HepG2 (cell line): Measurements from ENCODE around the gene CENPP. TPM values are rescaled to one million over a fixed set of nuclear protein-coding genes. Genes with fewer than 3 reads are reported as not detected.

Source experiments
- ATAC-seq: fragments of 200-7000 bp; cut with Tn5 transposase; 3 replicates; pipeline ENCODE4 v1.9.1; 2020; ENCODE audit warnings: mild to moderate bottlenecking, moderate library complexity
- BruUV-seq: library from RNA; stranded (reverse); fragments of 400-500 nt; replicated peaks from 2 replicates; lab custom pipeline; 2021; lab: Mats Ljungman, UMichigan
- CTCF ChIA-PET: fragments of 300-600 bp; formaldehyde crosslinking; extraction: SDS; loops from one replicate; lab custom pipeline; 2021; ENCODE audit warnings: low total read pairs, inconsistent platforms, low intra/inter-chr PET ratio; lab: Yijun Ruan, JAX
- POLR2A ChIA-PET: fragments of 350-600 bp; sonication (Branson Sonifier 250); formaldehyde crosslinking; loops from one replicate; lab custom pipeline; 2020; ENCODE audit warnings: antibody characterized with exemption, inconsistent platforms; lab: Yijun Ruan, JAX
- DNase-seq: peaks from one replicate; pipeline ENCODE4 v3.0.0-alpha.2; 2015; ENCODE audit warnings: low spot score
- FAIRE-seq: peaks from 3 replicates; lab custom pipeline; 2011; peaks lifted over from hg19 to GRCh38; lab: Jason Lieb, UNC
- H2AFZ ChIP-seq: one replicate; pipeline ENCODE4 v1.6.1; 2011; ENCODE audit warnings: low read length, inconsistent platforms
- H3K27ac ChIP-seq: fragments of 300-600 bp; 3 replicates; pipeline ENCODE4 v1.8.0; 2011; ENCODE audit warnings: mixed run types, mild to moderate bottlenecking, mixed read lengths, low read length, inconsistent platforms; ENCODE audit not compliant: insufficient read depth; ENCODE audit errors: extremely low read length
- H3K27me3 ChIP-seq, 2 experiments: fragments of 200-600 bp in 1 of 2; 2 replicates in 1 of 2; 3 replicates in 1 of 2; pipeline versions ENCODE4 v1.6.0 to v1.8.0; 2011; ENCODE audit warnings: low read length in 2 of 2, mild to moderate bottlenecking in 2 of 2, moderate library complexity in 2 of 2, inconsistent platforms in 1 of 2; ENCODE audit not compliant: insufficient read depth in 2 of 2, control insufficient read depth in 1 of 2
- H3K36me3 ChIP-seq, 2 experiments: fragments of 200-600 bp in 1 of 2; replicated peaks in 1 of 2; 2 replicates in 1 of 2; 3 replicates in 1 of 2; pipeline versions ENCODE4 v1.5.1 to v1.8.0; 2011; ENCODE audit warnings: low read length in 2 of 2, inconsistent platforms in 1 of 2; ENCODE audit not compliant: insufficient read depth in 2 of 2, control insufficient read depth in 1 of 2
- H3K4me1 ChIP-seq: 2 replicates; pipeline ENCODE4 v1.5.1; 2012; ENCODE audit warnings: low read length, inconsistent platforms; ENCODE audit not compliant: insufficient read depth
- H3K4me2 ChIP-seq: 2 replicates; pipeline ENCODE4 v1.6.0; 2011; ENCODE audit warnings: low read depth, low read length, inconsistent platforms
- H3K4me3 ChIP-seq, 3 experiments: fragments of 200-600 bp in 1 of 3; sonication (generic), shearing (Covaris generic) in 1 of 3; replicated peaks in 1 of 3; 2 replicates each; pipeline ENCODE4 v1.5.1; 2011 to 2016; ENCODE audit warnings: low read length in 3 of 3, inconsistent platforms in 2 of 3, low read depth in 2 of 3, mild to moderate bottlenecking in 2 of 3, control low read depth in 1 of 3, mixed read lengths in 1 of 3; ENCODE audit not compliant: insufficient read depth in 1 of 3
- H3K79me2 ChIP-seq: one replicate; pipeline ENCODE4 v1.6.1; 2011; ENCODE audit warnings: low read length, inconsistent platforms; ENCODE audit not compliant: insufficient read depth
- H3K9ac ChIP-seq: 2 replicates; pipeline ENCODE4 v1.6.0; 2011; ENCODE audit warnings: mild to moderate bottlenecking, low read depth, low read length, inconsistent platforms; ENCODE audit not compliant: insufficient read depth
- H3K9me3 ChIP-seq: 2 replicates; pipeline ENCODE4 v1.5.1; 2012; ENCODE audit warnings: mild to moderate bottlenecking, low read length
- H4K20me1 ChIP-seq: 2 replicates; pipeline ENCODE4 v1.6.0; 2011; ENCODE audit warnings: inconsistent platforms, mild to moderate bottlenecking, low read length, moderate library complexity; ENCODE audit not compliant: insufficient read depth
- CEBPZ ChIP-seq: IDR thresholded peaks from 2 replicates; pipeline ENCODE4 v1.6.1; 2012; ENCODE audit warnings: low read length, improper control_type of control experiment
- HHEX ChIP-seq: IDR thresholded peaks from 2 replicates; pipeline ENCODE4 v1.6.1; 2016; ENCODE audit warnings: control low read depth
- NR2F1 ChIP-seq, 2 experiments: fragments of 450-650 bp in 1 of 2; formaldehyde crosslinking in 1 of 2; IDR thresholded peaks; 2 replicates each; pipeline versions ENCODE4 v1.5.0 to v1.6.1; 2016 to 2020; ENCODE audit warnings: mild to moderate bottlenecking in 1 of 2, missing compliant biosample characterization in 1 of 2, missing genetic modification reagents in 1 of 2, moderate library complexity in 1 of 2
- ZNF335 ChIP-seq: sonication (generic); formaldehyde crosslinking; IDR thresholded peaks from 2 replicates; pipeline ENCODE4 v1.4.0; 2020; ENCODE audit warnings: missing genetic modification reagents
- ZNF574 ChIP-seq: sonication (generic); formaldehyde crosslinking; IDR thresholded peaks from 2 replicates; pipeline ENCODE4 v1.4.0; 2020; ENCODE audit warnings: missing genetic modification reagents
- ZSCAN21 ChIP-seq: sonication (generic); formaldehyde crosslinking; IDR thresholded peaks from 2 replicates; pipeline ENCODE4 v1.8.0; 2022; ENCODE audit warnings: mild to moderate bottlenecking, missing genetic modification reagents, moderate library complexity, borderline replicate concordance
- WGBS: methylation state at CpG from one replicate; pipeline ENCODE4 v1.1.6; 2017; ENCODE audit warnings: low lambda C conversion rate; 5-methylcytosine and 5-hydroxymethylcytosine counted together
- in situ Hi-C: cut with HindIII; loops from 2 replicates; pipeline ENCODE4 v1.10.0; 2017; ENCODE audit warnings: low pct_unique_long_range_greater_than_20kb; ENCODE audit not compliant: extremely low pct_ligation_motif_present
- intact Hi-C: fragments of 100-400 bp; cut with micrococcal nuclease; formaldehyde crosslinking; loops from one replicate; pipeline ENCODE4 v1.10.0; 2022; ENCODE audit not compliant: unreplicated experiment
- polyA plus RNA-seq, 8 experiments: library from polyadenylated mRNA; depleted of rRNA in 3 of 8; stranded (reverse) in 7 of 8; unstranded in 1 of 8; fragments of >200 nt; fragmentation: Illumina TruSeq in 4 of 8; extraction: Trizol in 4 of 8; gene quantifications; 2 replicates each; pipeline versions ENCODE4 v1.2.1 to v1.2.3, GENCODE V29; 2011 to 2016; ENCODE audit warnings: low read depth in 4 of 8, missing spikeins in 1 of 8, mixed read lengths in 1 of 8; ENCODE audit not compliant: insufficient read depth in 1 of 8
- total RNA-seq, 5 experiments: library from RNA; depleted of rRNA; stranded (reverse); fragments of >200 nt; fragmentation: Illumina TruSeq; extraction: Trizol; gene quantifications; 2 replicates each; pipeline ENCODE4 v1.2.3, GENCODE V29; 2016; ENCODE audit warnings: low read depth in 1 of 5
- TF ChIP-seq, protein P1 (sequence below), 2 experiments: sonication (generic) in 1 of 2; formaldehyde crosslinking in 1 of 2; IDR thresholded peaks; 2 replicates each; pipeline versions ENCODE4 v1.4.0 to v1.6.1; 2018 to 2020; ENCODE audit warnings: missing genetic modification reagents in 2 of 2, borderline replicate concordance in 1 of 2, low read depth in 1 of 2, mild to moderate bottlenecking in 1 of 2, missing biosample characterization in 1 of 2
- TF ChIP-seq, protein P2 (sequence below): sonication (generic); formaldehyde crosslinking; IDR thresholded peaks from 2 replicates; pipeline ENCODE4 v1.4.0; 2020; ENCODE audit warnings: low read depth, mild to moderate bottlenecking, missing genetic modification reagents

CENPP gene
- total and polyA plus RNA-seq, 2 of the 13 experiments (the other 11 are each of a cell fraction or from before 2014, with no cell fraction given) = 2.0 to 11.4 TPM

- Histone ChIP-seq H3K9ac (no peak overlapping the region), H2AFZ (no peak overlapping the region), H3K79me2 (no peaks in the 10 kb centered on the region), H3K27ac (no peak overlapping the region), H3K4me2 (no peak overlapping the region), H3K27me3 (no peaks in the 10 kb centered on the region), H3K36me3 (no peaks in the 10 kb centered on the region), H4K20me1 (no peaks in the 10 kb centered on the region), H3K9me3 (no peaks in the 10 kb centered on the region), H3K4me1 (peaks cover 13% of the 10 kb centered on the region), H3K4me3 (no peak overlapping the region)
- FAIRE-seq (no peak), ATAC-seq (no peak), DNase-seq (no peak)
- intact Hi-C loops = no loop called here
- WGBS = 87% methylated on average over 5 of the region's 5 CpGs
- no TSS peak for BruUV-seq
- no peak for TF ChIP-seq ZSCAN21
- TF ChIP-seq, protein P1, sequence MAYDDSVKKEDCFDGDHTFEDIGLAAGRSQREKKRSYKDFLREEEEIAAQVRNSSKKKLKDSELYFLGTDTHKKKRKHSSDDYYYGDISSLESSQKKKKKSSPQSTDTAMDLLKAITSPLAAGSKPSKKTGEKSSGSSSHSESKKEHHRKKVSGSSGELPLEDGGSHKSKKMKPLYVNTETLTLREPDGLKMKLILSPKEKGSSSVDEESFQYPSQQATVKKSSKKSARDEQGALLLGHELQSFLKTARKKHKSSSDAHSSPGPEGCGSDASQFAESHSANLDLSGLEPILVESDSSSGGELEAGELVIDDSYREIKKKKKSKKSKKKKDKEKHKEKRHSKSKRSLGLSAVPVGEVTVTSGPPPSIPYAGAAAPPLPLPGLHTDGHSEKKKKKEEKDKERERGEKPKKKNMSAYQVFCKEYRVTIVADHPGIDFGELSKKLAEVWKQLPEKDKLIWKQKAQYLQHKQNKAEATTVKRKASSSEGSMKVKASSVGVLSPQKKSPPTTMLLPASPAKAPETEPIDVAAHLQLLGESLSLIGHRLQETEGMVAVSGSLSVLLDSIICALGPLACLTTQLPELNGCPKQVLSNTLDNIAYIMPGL (CRISPR knock-in tag; IDR thresholded peaks at IDR 0.05; ENCODE audit: borderline replicate concordance in 1 of 2, low read depth in 1 of 2) = no peak
- no peak for TF ChIP-seq ZNF335
- no peak for TF ChIP-seq HHEX (CRISPR knock-in tag)
- no peak for TF ChIP-seq ZNF574 (CRISPR knock-in tag)
- TF ChIP-seq, protein P2, sequence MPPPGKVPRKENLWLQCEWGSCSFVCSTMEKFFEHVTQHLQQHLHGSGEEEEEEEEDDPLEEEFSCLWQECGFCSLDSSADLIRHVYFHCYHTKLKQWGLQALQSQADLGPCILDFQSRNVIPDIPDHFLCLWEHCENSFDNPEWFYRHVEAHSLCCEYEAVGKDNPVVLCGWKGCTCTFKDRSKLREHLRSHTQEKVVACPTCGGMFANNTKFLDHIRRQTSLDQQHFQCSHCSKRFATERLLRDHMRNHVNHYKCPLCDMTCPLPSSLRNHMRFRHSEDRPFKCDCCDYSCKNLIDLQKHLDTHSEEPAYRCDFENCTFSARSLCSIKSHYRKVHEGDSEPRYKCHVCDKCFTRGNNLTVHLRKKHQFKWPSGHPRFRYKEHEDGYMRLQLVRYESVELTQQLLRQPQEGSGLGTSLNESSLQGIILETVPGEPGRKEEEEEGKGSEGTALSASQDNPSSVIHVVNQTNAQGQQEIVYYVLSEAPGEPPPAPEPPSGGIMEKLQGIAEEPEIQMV (CRISPR knock-in tag) = no peak
- no peak for TF ChIP-seq NR2F1 (CRISPR knock-in tag; IDR thresholded peaks at IDR 0.05)
- TF ChIP-seq CEBPZ = no peak
- in situ Hi-C loops = no loop called here
- POLR2A ChIA-PET = no interaction called here
- CTCF ChIA-PET = interaction anchor here (0.6 kb wide), 1 partner anchor 1115 kb away, joined by 3 read pairs; no protein-coding TSS in a partner anchor
These were observed 158.1 kb downstream of the CENPP start for GRCh38 chr9:92483627-92484545.
